Esophagus squamous epithelium (tissue), 4 donors: ENCODE data around the gene TRMT44.
A peak's percentile ranks its signal among the peaks of the same experiment; 100 is the strongest.

Experiments used
- CTCF ChIP-seq, 6 experiments: fragments of 450-650 bp in 4 of 6; fragments of 200-600 bp in 2 of 6; sonication (generic) in 2 of 6; IDR thresholded peaks; one replicate each; pipeline ENCODE4 v1.5.1; 2016 to 2019; ENCODE audit warnings: antibody characterized with exemption in 6 of 6, mild to moderate bottlenecking in 4 of 6, moderate library complexity in 4 of 6
- POLR2A ChIP-seq, 4 donors: fragments of 450-650 bp; IDR thresholded peaks; one replicate each; pipeline ENCODE4 v1.6.1; 2017; ENCODE audit warnings: antibody characterized with exemption in 4 of 4, mild to moderate bottlenecking in 4 of 4, moderate library complexity in 3 of 4

- peak in 3 of 6 experiments; percentile 45 to 61 (median 45) for TF ChIP-seq CTCF (IDR thresholded peaks at IDR 0.05)
- no peak for TF ChIP-seq POLR2A (IDR thresholded peaks at IDR 0.05)
Measured at GRCh38 chr4:8437281-8437680, 3.3 kb upstream of the TRMT44 start.
